Nephron progenitor cell (in vitro differentiated cells): ENCODE results near the gene SYNJ1.
A peak's percentile ranks its signal among the peaks of the same experiment; 100 is the strongest.

ENCODE experiments used
- DNase-seq: peaks from one replicate; pipeline ENCODE4 v3.0.0; 2021
- H3K27ac Mint-ChIP-seq: 2 replicates; pipeline ENCODE4 v1.8.0; 2021; ENCODE audit warnings: mild to moderate bottlenecking, moderate library complexity, mixed read lengths
- H3K27me3 Mint-ChIP-seq: 2 replicates; pipeline ENCODE4 v1.8.0; 2021; ENCODE audit warnings: mild to moderate bottlenecking, low read depth, mixed read lengths; ENCODE audit not compliant: poor library complexity
- H3K36me3 Mint-ChIP-seq: 2 replicates; pipeline ENCODE4 v1.8.0; 2021; ENCODE audit warnings: low read depth, mixed read lengths
- H3K4me1 Mint-ChIP-seq: 2 replicates; pipeline ENCODE4 v1.8.0; 2021; ENCODE audit warnings: mixed read lengths
- H3K4me3 Mint-ChIP-seq: 2 replicates; pipeline ENCODE4 v1.8.0; 2021; ENCODE audit warnings: mild to moderate bottlenecking, moderate library complexity, mixed read lengths
- H3K9me3 Mint-ChIP-seq: 2 replicates; pipeline ENCODE4 v1.8.0; 2021; ENCODE audit warnings: mild to moderate bottlenecking, moderate library complexity, mixed read lengths
- CTCF ChIP-seq: fragments of 200-600 bp; sonication (generic); IDR thresholded peaks from 2 replicates; pipeline ENCODE4 v1.5.0; 2021; ENCODE audit warnings: antibody characterized with exemption

Gene SYNJ1

DNA sequence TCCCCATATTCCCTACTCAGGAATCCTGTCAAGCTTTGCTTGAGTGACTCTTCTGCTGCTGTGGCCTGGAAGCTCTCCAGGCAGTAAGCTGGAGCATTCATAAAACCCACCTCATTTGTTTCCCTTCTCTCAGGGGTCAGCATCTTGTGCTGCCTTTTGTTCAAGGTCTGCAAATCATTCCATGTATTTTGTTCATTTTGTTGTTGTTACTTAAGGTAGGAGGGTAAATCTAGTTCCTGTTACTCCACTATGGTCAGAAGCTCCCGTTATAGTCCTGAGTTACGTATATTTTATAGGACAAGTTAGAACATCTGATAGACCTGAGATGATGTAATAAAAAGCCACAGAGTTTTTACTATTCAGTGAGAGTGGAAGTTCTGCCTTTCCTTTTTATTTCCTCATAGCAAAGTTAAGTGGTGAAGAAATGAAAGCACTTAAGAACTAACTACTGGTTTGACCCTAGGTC, 9.9 kb downstream of the SYNJ1 start:
- no peaks in the 10 kb centered on the region for H3K27me3 Mint-ChIP-seq
- peak overlapping the region; percentile 44 for H3K27ac Mint-ChIP-seq
- H3K4me1 Mint-ChIP-seq, result peaks cover 5% of the 10 kb centered on the region
- DNase-seq, result no peak
- no peaks in the 10 kb centered on the region for H3K9me3 Mint-ChIP-seq
- no peak overlapping the region for H3K4me3 Mint-ChIP-seq
- no peak for TF ChIP-seq CTCF
- H3K36me3 Mint-ChIP-seq, result peaks cover 5% of the 10 kb centered on the region

GRCh38 chr21:32716486-32716885, 11.3 kb downstream of the SYNJ1 start:
- no peak for TF ChIP-seq CTCF
- Mint-ChIP-seq H3K4me3 (no peak overlapping the region), H3K9me3 (no peaks in the 10 kb centered on the region), H3K4me1 (peaks cover 5% of the 10 kb centered on the region), H3K27ac (no peak overlapping the region), H3K36me3 (peaks cover 5% of the 10 kb centered on the region), H3K27me3 (no peaks in the 10 kb centered on the region)
- no peak for DNase-seq

GRCh38 chr21:32713726-32714125, 14.1 kb downstream of the SYNJ1 start:
- Mint-ChIP-seq H3K9me3 (no peaks in the 10 kb centered on the region), H3K36me3 (peaks cover 5% of the 10 kb centered on the region), H3K27ac (no peak overlapping the region), H3K4me1 (peaks cover 5% of the 10 kb centered on the region), H3K4me3 (no peak overlapping the region), H3K27me3 (no peaks in the 10 kb centered on the region)
- no peak for DNase-seq
- no peak for TF ChIP-seq CTCF

DNA sequence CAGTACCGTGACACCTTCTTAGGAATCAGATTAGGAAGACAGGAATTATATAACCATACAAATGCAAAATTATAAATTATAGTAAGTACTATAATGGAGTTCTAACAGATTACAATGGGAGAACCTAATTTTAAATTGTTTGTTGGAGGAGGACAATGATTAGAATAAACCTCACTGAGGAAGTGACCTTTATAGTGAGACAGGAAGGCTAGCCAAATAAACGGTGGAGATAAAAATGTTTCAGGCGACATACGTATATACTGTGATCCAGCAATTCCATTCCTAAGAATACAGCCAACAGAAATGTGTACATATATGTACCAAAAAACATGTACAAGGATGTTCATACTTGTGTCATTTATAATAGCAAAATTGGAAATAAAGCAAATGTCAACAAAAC, 15.2 kb downstream of the SYNJ1 start:
- Mint-ChIP-seq H3K27ac (no peak overlapping the region), H3K4me1 (peaks cover 2% of the 10 kb centered on the region), H3K27me3 (no peaks in the 10 kb centered on the region), H3K4me3 (no peak overlapping the region), H3K36me3 (peaks cover 5% of the 10 kb centered on the region), H3K9me3 (no peaks in the 10 kb centered on the region)
- TF ChIP-seq CTCF, result no peak
- DNase-seq, result no peak

DNA sequence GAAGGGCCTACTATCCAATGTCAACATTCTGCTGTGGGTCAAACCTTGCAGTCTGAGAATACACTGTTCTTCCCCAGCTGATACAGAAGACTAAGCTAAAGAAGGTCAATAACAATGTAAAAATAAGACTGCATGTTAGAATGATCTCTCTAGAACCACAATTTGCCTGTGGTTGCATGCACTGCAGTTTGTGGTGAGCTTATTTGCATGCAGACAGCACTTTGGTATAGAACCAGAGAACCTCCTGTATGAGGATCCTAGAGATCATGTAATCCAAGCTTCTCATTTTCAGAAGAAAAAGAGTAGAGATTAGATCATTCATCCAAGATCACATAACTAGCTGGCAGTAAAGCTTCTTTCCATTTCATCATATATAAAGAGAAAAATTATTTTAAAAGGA, 15.8 kb downstream of the SYNJ1 start:
- Mint-ChIP-seq H3K4me1 (no peaks in the 10 kb centered on the region), H3K9me3 (no peaks in the 10 kb centered on the region), H3K27ac (no peak overlapping the region), H3K27me3 (peaks cover 4% of the 10 kb centered on the region), H3K36me3 (peaks cover 5% of the 10 kb centered on the region), H3K4me3 (no peak overlapping the region)
- DNase-seq, result no peak
- TF ChIP-seq CTCF, result no peak

DNA sequence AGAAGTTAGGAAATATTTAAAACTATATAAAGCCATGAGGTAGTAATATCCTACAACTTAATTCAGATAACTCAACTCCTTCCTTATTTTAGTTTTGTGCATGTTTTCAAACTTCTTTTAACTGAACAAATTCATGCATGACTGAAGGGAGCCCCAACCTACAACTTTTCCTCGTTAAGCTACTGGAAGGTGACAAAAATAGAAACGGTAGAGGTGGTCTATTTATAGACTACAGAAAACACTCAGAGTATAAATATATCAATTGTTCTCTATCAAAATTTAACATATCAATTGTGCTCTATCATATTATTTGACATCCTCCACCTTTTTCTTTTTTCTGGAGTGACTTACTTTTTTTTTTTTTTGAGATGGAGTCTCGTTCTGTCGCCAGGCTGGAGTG, 16.8 kb downstream of the SYNJ1 start:
- TF ChIP-seq CTCF, result no peak
- Mint-ChIP-seq H3K4me1 (no peaks in the 10 kb centered on the region), H3K4me3 (no peak overlapping the region), H3K36me3 (no peaks in the 10 kb centered on the region), H3K9me3 (no peaks in the 10 kb centered on the region), H3K27me3 (peaks cover 4% of the 10 kb centered on the region), H3K27ac (no peak overlapping the region)
- no peak for DNase-seq
